Muscle of back (tissue), 11 donors: ENCODE measurements around the gene CBLB. TPM values are rescaled to one million over a fixed set of nuclear protein-coding genes. Genes with fewer than 3 reads are reported as not detected.
"Not testable (repeated sequence)": the region's sequence is repeated elsewhere in the genome, so short reads cannot be mapped to it uniquely, and the experiment has no call there.

Source experiments
- DNase-seq, 3 donors: peaks; one replicate each; pipeline versions ENCODE4 v3.0.0 to v3.0.0-alpha.2; 2013
- polyA plus RNA-seq, 10 donors: library from polyadenylated mRNA; unstranded; fragments of 120-200 nt; gene quantifications; one replicate each; pipeline ENCODE4 v1.2.1, GENCODE V29; 2013; ENCODE audit not compliant: insufficient read length in 10 of 10

CBLB gene
- polyA plus RNA-seq, 10 donors, result 17.0 to 37.2 (median 25.8) TPM

GRCh38 chr3:105788593-105788992, 80.2 kb downstream of the CBLB start:
- peak in 1 of 3 donors; percentile 16 for DNase-seq

GRCh38 chr3:105787453-105787852, 81.4 kb downstream of the CBLB start:
- no peak for DNase-seq

GRCh38 chr3:105786990-105787389, 81.8 kb downstream of the CBLB start:
- no peak for DNase-seq

GRCh38 chr3:105786241-105786640, 82.6 kb downstream of the CBLB start:
- no peak for DNase-seq

GRCh38 chr3:105785803-105786202, 83.0 kb downstream of the CBLB start:
- DNase-seq, result no peak

- no peak for DNase-seq
Observed at GRCh38 chr3:105783631-105784030, 85.2 kb downstream of the CBLB start.

GRCh38 chr3:105781871-105782270, 86.9 kb downstream of the CBLB start:
- no peak for DNase-seq

- DNase-seq, result no peak
Observed at GRCh38 chr3:105780107-105780506, 88.7 kb downstream of the CBLB start.

GRCh38 chr3:105775368-105775767, 93.4 kb downstream of the CBLB start:
- DNase-seq, result no peak

GRCh38 chr3:105774444-105775180, 94.2 kb downstream of the CBLB start:
- DNase-seq, result no peak

- no peak for DNase-seq
Observed at GRCh38 chr3:105773291-105773690, 95.5 kb downstream of the CBLB start.

- DNase-seq, result no peak
Observed at GRCh38 chr3:105772635-105773034, 96.2 kb downstream of the CBLB start.

- DNase-seq, result no peak
Observed at GRCh38 chr3:105771392-105771791, 97.4 kb downstream of the CBLB start.

GRCh38 chr3:105770410-105770809, 98.4 kb downstream of the CBLB start:
- DNase-seq, result no peak

GRCh38 chr3:105767776-105768175, 101.0 kb downstream of the CBLB start:
- no peak for DNase-seq

GRCh38 chr3:105767216-105767615, 101.6 kb downstream of the CBLB start:
- DNase-seq, result no peak

- no peak for DNase-seq
Observed at GRCh38 chr3:105765308-105765639, 103.5 kb downstream of the CBLB start.

GRCh38 chr3:105764378-105765307, 104.2 kb downstream of the CBLB start:
- no peak for DNase-seq

- no peak for DNase-seq
Observed at GRCh38 chr3:105763659-105764036, 105.2 kb downstream of the CBLB start.

- no peak for DNase-seq
Observed at GRCh38 chr3:105762749-105763658, 105.8 kb downstream of the CBLB start.

GRCh38 chr3:105762214-105762613, 106.6 kb downstream of the CBLB start:
- DNase-seq, result not testable (repeated sequence)

GRCh38 chr3:105759442-105760078, 109.3 kb downstream of the CBLB start:
- no peak for DNase-seq
